Left lung (tissue), 14 donors: ENCODE measurements around the gene CEACAM7. TPM values are rescaled to one million over a fixed set of nuclear protein-coding genes. Genes with fewer than 3 reads are reported as not detected.

Source experiments
- ATAC-seq: fragments of 200-7000 bp; cut with Tn5 transposase; one replicate; pipeline ENCODE4 v1.9.1; 2020; ENCODE audit warnings: moderate library complexity
- DNase-seq, 4 donors: peaks; one replicate each; pipeline ENCODE4 v3.0.0-alpha.2; 2013 to 2020
- H3K27ac ChIP-seq, 2 donors: fragments of 200-600 bp; sonication (generic) in 1 of 2; one replicate each; pipeline versions ENCODE4 v1.5.0 to v1.8.0; 2020 to 2021
- H3K27me3 ChIP-seq, 2 donors: fragments of 200-600 bp; sonication (generic) in 1 of 2; one replicate each; pipeline versions ENCODE4 v1.5.0 to v1.8.0; 2020 to 2021
- H3K36me3 ChIP-seq, 2 donors: fragments of 200-600 bp; sonication (generic) in 1 of 2; one replicate each; pipeline versions ENCODE4 v1.5.0 to v1.8.0; 2020 to 2021
- H3K4me1 ChIP-seq, 2 donors: fragments of 200-600 bp; one replicate each; pipeline ENCODE4 v1.8.0; 2021
- H3K4me3 ChIP-seq, 2 donors: fragments of 200-600 bp; sonication (generic) in 1 of 2; one replicate each; pipeline versions ENCODE4 v1.5.0 to v1.8.0; 2020 to 2021; ENCODE audit warnings: mild to moderate bottlenecking in 1 of 2
- H3K9me3 ChIP-seq, 2 donors: fragments of 200-600 bp; sonication (generic) in 1 of 2; one replicate each; pipeline versions ENCODE4 v1.5.0 to v1.8.0; 2020 to 2021
- intact Hi-C, 2 donors: fragments of 100-400 bp; cut with DNase I; formaldehyde crosslinking; loops; one replicate each; pipeline versions ENCODE4 v1.11.2 to v1.14.2; 2022
- long read RNA-seq, 12 donors: library from polyadenylated mRNA in 2 of 12; unstranded in 2 of 12; transcript quantifications; one replicate each; pipeline ENCODE4 v2.0.0 and lab custom pipeline, GENCODE V29; 2019 to 2026
- polyA plus RNA-seq, 6 donors: library from polyadenylated mRNA; unstranded; fragments of 120-200 nt; gene quantifications; one replicate each; pipeline ENCODE4 v1.2.1, GENCODE V29; 2013; ENCODE audit not compliant: insufficient read length in 6 of 6
- total RNA-seq, 2 donors: library from RNA; stranded (reverse); fragmentation: NEBNext Ultra II Directional; extraction: Animal tissue kit (Norgen Biotek cat#: 25700); gene quantifications; one replicate each; pipeline ENCODE4 v1.2.1, GENCODE V29; 2021
- TF ChIP-seq, protein P1 (sequence below), 2 donors: fragments of 200-600 bp; sonication (generic) in 1 of 2; IDR thresholded peaks; one replicate each; pipeline versions ENCODE4 v1.5.0 to v1.8.0; 2021; ENCODE audit warnings: antibody characterized with exemption in 2 of 2
- donor health status: DM: no; HTN: yes; CAD: no.
- donor health status: DM: no; HTN: no; CAD: no.

The CEACAM7 gene
- total RNA-seq: under 1 TPM; 0.18 to 0.44 TPM
- polyA plus RNA-seq: under 1 TPM in 4 of 6 donors, not detected in 2; 0.09 to 0.23 (median 0.10) TPM
- long read RNA-seq, donor 1: 0 reads
- long read RNA-seq, donor 2: 0 reads
- long read RNA-seq, donor 3: 0 reads
- long read RNA-seq, donor 4: 0 reads
- long read RNA-seq, donor 5: 0 reads
- long read RNA-seq, donor 6: 0 reads
- long read RNA-seq, donor 7: 0 reads
- long read RNA-seq, donor 8: 0 reads
- long read RNA-seq, donor 9: 0 reads
- long read RNA-seq, donor 10: 0 reads
- long read RNA-seq, donor 11: 0 reads
- long read RNA-seq, donor 12: 0 reads

DNA sequence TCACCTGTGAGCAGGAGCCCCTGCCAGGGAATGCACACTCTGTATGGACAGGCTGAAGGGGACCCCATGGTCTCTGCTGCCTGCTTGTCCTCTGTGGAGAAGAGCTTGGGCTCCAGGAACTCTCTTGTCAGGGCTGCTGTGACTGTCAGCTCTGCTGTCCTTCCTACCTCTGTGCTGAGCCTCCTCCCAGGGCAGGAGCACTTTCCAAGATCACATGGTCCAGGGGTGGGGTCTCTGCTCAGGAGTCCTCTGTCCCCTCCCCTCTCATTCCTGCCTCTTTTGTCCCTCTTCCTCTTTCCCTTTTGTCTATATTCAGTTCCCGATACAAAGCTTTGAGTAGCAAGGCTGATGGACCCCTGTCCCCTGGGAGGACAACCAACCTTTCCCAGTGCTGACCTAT lies at the start of gene CEACAM7:
TSS of gene CEACAM7 (minus strand) at position 173 of the 400 bp plus-strand sequence. CDS start at position 68, 105 bp downstream.
- DNase-seq (no peak), ATAC-seq (no peak)
- H3K4me1 ChIP-seq: no peaks in the 10 kb centered on the region
- TF ChIP-seq, protein P1, sequence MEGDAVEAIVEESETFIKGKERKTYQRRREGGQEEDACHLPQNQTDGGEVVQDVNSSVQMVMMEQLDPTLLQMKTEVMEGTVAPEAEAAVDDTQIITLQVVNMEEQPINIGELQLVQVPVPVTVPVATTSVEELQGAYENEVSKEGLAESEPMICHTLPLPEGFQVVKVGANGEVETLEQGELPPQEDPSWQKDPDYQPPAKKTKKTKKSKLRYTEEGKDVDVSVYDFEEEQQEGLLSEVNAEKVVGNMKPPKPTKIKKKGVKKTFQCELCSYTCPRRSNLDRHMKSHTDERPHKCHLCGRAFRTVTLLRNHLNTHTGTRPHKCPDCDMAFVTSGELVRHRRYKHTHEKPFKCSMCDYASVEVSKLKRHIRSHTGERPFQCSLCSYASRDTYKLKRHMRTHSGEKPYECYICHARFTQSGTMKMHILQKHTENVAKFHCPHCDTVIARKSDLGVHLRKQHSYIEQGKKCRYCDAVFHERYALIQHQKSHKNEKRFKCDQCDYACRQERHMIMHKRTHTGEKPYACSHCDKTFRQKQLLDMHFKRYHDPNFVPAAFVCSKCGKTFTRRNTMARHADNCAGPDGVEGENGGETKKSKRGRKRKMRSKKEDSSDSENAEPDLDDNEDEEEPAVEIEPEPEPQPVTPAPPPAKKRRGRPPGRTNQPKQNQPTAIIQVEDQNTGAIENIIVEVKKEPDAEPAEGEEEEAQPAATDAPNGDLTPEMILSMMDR (IDR thresholded peaks at IDR 0.05): no peak
- H3K27ac ChIP-seq: no peak within 1 kb of the TSS
- H3K4me3 ChIP-seq: no peak within 1 kb of the TSS
- H3K27me3 ChIP-seq: peaks cover 0 to 64% of the 10 kb centered on the region in 2 donors
- peaks cover 0 to 9% of the 10 kb centered on the region in 2 donors for H3K9me3 ChIP-seq
- no peaks in the 10 kb centered on the region for H3K36me3 ChIP-seq
- intact Hi-C loops: no loop called here

- Histone ChIP-seq H3K36me3 (no peaks in the 10 kb centered on the region), H3K27me3 (no peaks in the 10 kb centered on the region), H3K9me3 (no peaks in the 10 kb centered on the region), H3K27ac (peak overlapping the region; percentile 41 to 48), H3K4me3 (no peak overlapping the region), H3K4me1 (peaks cover 0 to 7% of the 10 kb centered on the region in 2 donors)
- DNase-seq: no peak
- peak; percentile 12 for ATAC-seq
- intact Hi-C loops: no loop called here
- TF ChIP-seq, protein P1 (IDR thresholded peaks at IDR 0.05): no peak
Observed at GRCh38 chr19:41735071-41735600, 47.1 kb upstream of the CEACAM7 start.

DNA sequence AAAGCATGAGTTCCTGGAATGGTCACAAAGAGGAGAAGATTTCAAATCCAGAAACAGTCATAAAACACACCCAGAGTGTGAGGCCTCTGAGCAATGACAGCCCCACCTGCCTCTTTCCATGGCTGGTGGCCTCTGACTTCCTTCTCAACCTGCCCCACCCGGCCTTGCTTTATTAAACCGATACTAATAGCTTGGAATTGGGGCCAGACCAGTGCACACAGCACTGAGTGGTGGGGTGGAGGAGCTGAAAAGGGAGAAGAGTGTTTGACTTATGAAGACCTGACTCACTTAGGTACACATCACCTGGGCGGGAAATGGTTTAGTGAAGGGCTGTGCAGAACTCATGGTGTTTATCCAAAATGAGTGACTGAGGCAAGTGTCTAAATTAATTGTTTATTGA lies 46.5 kb upstream of the CEACAM7 start:
- Histone ChIP-seq H3K9me3 (no peaks in the 10 kb centered on the region), H3K27me3 (no peaks in the 10 kb centered on the region), H3K36me3 (no peaks in the 10 kb centered on the region), H3K27ac (peak overlapping the region in 1 of 2 donors; percentile 70), H3K4me3 (no peak overlapping the region), H3K4me1 (peaks cover 0 to 7% of the 10 kb centered on the region in 2 donors)
- TF ChIP-seq, protein P1 (IDR thresholded peaks at IDR 0.05): no peak
- peak in 3 of 4 donors; percentile 24 to 81 (median 68) for DNase-seq
- intact Hi-C loops: no loop called here
- ATAC-seq: peak; percentile 96

DNA sequence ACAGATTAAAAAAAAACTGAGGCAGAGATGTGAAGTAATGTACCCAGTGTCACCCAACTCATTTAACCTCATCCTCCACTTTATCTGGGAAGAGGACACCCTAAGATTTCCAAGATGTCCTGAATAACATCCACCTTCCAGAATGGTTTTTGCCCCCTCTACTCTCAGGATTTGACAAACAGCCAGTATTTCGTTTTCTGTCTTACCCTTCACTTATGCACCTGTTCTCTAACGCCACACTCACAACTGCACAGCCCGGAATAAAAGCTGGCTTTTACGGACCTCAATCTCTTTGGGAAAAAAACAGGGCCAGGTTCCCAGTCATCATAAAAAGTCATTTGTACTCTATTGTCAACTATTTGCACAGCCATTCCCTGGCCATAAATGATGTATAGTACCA lies 46.1 kb upstream of the CEACAM7 start:
- no peak for DNase-seq
- H3K27ac ChIP-seq: peak overlapping the region; percentile 13 to 70
- intact Hi-C loops: no loop called here

DNA sequence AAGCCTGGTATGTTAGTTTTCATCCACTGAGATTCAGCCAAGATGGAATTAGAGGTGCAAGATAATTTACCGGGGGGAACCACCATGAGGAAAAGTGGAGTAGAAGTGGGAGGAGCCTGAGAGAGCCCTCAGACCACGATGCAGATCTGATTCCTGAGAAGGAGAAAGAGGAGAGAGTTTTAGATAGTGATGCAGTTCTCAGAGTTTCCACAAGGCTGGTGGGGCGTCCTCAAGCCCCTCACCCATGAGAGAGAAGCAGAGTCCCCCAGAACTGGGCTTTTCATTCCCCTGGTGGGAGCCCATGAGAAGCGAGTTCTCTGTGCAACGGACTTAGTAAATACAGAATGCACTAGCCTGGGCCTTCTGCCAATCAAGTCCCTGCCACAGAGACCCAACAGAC lies 38.4 kb upstream of the CEACAM7 start:
- DNase-seq (no peak), ATAC-seq (no peak)
- intact Hi-C loops: no loop called here
- Histone ChIP-seq H3K4me3 (no peak overlapping the region), H3K27ac (no peak overlapping the region), H3K36me3 (no peaks in the 10 kb centered on the region), H3K4me1 (peaks cover 0 to 2% of the 10 kb centered on the region in 2 donors), H3K9me3 (no peaks in the 10 kb centered on the region), H3K27me3 (peaks cover 0 to 29% of the 10 kb centered on the region in 2 donors)
- TF ChIP-seq, protein P1 (IDR thresholded peaks at IDR 0.05): no peak

More for the DNA sequence above, 46.1 kb upstream of the CEACAM7 start:
- Histone ChIP-seq H3K4me1 (peaks cover 0 to 7% of the 10 kb centered on the region in 2 donors), H3K27me3 (no peaks in the 10 kb centered on the region), H3K4me3 (no peak overlapping the region), H3K36me3 (no peaks in the 10 kb centered on the region), H3K9me3 (no peaks in the 10 kb centered on the region)
- ATAC-seq: no peak
- TF ChIP-seq, protein P1 (IDR thresholded peaks at IDR 0.05): no peak
